ENCODE data around the gene RUSF1. TPM values are rescaled to one million over a fixed set of nuclear protein-coding genes. Genes with fewer than 3 reads are reported as not detected.
A peak's percentile ranks its signal among the peaks of the same experiment; 100 is the strongest.

RUSF1 gene
- total RNA-seq, 1 donor from 2014 or later: 48.7 TPM

GRCh38 chr16:31464348-31464769 is 43.8 kb downstream of the RUSF1 start:
- Mint-ChIP-seq H3K4me3 (ENCODE audit: unreplicated experiment) (no peak overlapping the region), H3K36me3 (ENCODE audit: unreplicated experiment) (no peaks in the 10 kb centered on the region), H3K27me3 (ENCODE audit: unreplicated experiment) (peaks cover 4% of the 10 kb centered on the region), H3K27ac (ENCODE audit: unreplicated experiment) (no peak overlapping the region), H3K4me1 (ENCODE audit: low read depth, unreplicated experiment) (peaks cover 3% of the 10 kb centered on the region), H3K9me3 (ENCODE audit: unreplicated experiment) (peaks cover 10% of the 10 kb centered on the region)
- peak; percentile 14 for DNase-seq
- TF ChIP-seq, protein P1, sequence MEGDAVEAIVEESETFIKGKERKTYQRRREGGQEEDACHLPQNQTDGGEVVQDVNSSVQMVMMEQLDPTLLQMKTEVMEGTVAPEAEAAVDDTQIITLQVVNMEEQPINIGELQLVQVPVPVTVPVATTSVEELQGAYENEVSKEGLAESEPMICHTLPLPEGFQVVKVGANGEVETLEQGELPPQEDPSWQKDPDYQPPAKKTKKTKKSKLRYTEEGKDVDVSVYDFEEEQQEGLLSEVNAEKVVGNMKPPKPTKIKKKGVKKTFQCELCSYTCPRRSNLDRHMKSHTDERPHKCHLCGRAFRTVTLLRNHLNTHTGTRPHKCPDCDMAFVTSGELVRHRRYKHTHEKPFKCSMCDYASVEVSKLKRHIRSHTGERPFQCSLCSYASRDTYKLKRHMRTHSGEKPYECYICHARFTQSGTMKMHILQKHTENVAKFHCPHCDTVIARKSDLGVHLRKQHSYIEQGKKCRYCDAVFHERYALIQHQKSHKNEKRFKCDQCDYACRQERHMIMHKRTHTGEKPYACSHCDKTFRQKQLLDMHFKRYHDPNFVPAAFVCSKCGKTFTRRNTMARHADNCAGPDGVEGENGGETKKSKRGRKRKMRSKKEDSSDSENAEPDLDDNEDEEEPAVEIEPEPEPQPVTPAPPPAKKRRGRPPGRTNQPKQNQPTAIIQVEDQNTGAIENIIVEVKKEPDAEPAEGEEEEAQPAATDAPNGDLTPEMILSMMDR (IDR thresholded peaks at IDR 0.05; ENCODE audit: partially characterized antibody, unreplicated experiment): no peak

DNA sequence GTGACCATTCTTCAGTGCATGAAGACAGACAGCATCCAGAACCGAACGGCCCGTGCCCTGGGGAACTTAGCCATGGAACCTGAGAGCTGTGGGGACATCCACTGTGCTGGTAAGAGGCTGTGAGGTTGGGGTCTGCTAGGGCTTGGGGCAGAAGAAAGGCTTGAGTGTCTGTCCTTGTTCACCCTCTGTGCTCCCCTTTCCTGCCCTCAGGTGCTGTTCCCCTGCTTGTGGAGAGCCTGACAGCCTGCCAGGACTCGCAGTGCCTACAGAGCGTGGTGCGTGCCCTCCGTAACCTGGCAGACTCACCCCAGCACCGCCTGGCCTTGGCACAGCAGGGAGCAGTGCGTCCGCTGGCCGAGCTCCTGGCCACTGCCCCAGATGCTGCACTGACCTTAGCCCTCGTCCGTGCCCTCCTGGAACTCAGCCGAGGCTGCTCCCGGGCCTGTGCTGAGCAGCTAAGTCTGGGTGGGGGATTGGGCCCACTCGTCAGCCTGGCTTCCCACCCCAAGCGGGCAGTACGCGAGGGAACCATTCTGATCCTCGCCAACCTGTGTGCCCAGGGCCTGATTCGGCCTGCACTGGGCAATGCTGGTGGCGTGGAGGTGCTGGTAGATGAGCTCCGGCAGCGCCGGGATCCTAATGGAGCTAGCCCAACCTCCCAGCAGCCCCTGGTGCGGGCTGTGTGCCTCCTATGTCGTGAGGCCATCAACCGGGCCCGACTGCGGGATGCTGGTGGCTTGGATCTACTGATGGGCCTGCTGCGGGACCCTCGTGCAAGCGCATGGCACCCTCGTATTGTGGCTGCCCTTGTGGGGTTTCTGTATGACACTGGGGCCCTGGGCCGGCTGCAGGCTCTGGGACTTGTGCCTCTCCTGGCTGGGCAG is 46.0 kb downstream of the RUSF1 start:
- peaks cover 8% of the 10 kb centered on the region for H3K27me3 Mint-ChIP-seq (ENCODE audit: unreplicated experiment)
- TF ChIP-seq, protein P1 (IDR thresholded peaks at IDR 0.05; ENCODE audit: partially characterized antibody, unreplicated experiment): no peak
- H3K36me3 Mint-ChIP-seq (ENCODE audit: unreplicated experiment): no peaks in the 10 kb centered on the region
- H3K4me3 Mint-ChIP-seq (ENCODE audit: unreplicated experiment): no peak overlapping the region
- peaks cover 5% of the 10 kb centered on the region for H3K4me1 Mint-ChIP-seq (ENCODE audit: low read depth, unreplicated experiment)
- DNase-seq: no peak
- H3K9me3 Mint-ChIP-seq (ENCODE audit: unreplicated experiment): peaks cover 16% of the 10 kb centered on the region
- H3K27ac Mint-ChIP-seq (ENCODE audit: unreplicated experiment): no peak overlapping the region

GRCh38 chr16:31461201-31461920 is 46.8 kb downstream of the RUSF1 start:
- DNase-seq: no peak
- Mint-ChIP-seq H3K27ac (ENCODE audit: unreplicated experiment) (peak overlapping the region; percentile 93), H3K36me3 (ENCODE audit: unreplicated experiment) (no peaks in the 10 kb centered on the region), H3K27me3 (ENCODE audit: unreplicated experiment) (peaks cover 8% of the 10 kb centered on the region), H3K4me1 (ENCODE audit: low read depth, unreplicated experiment) (peaks cover 5% of the 10 kb centered on the region), H3K9me3 (ENCODE audit: unreplicated experiment) (peaks cover 16% of the 10 kb centered on the region), H3K4me3 (ENCODE audit: unreplicated experiment) (peak overlapping the region; percentile 70)
- TF ChIP-seq, protein P1 (IDR thresholded peaks at IDR 0.05; ENCODE audit: partially characterized antibody, unreplicated experiment): no peak

GRCh38 chr16:31460582-31461002 is 47.6 kb downstream of the RUSF1 start:
- Mint-ChIP-seq H3K27ac (ENCODE audit: unreplicated experiment) (peak overlapping the region; percentile 98), H3K27me3 (ENCODE audit: unreplicated experiment) (peaks cover 8% of the 10 kb centered on the region), H3K4me3 (ENCODE audit: unreplicated experiment) (peak overlapping the region; percentile 90), H3K36me3 (ENCODE audit: unreplicated experiment) (no peaks in the 10 kb centered on the region), H3K4me1 (ENCODE audit: low read depth, unreplicated experiment) (peaks cover 10% of the 10 kb centered on the region), H3K9me3 (ENCODE audit: unreplicated experiment) (peaks cover 16% of the 10 kb centered on the region)
- no peak for DNase-seq
- TF ChIP-seq, protein P1 (IDR thresholded peaks at IDR 0.05; ENCODE audit: partially characterized antibody, unreplicated experiment): peak; percentile 78
